Measurements from ENCODE around the gene ZNF880.

ZNF880 gene

DNA sequence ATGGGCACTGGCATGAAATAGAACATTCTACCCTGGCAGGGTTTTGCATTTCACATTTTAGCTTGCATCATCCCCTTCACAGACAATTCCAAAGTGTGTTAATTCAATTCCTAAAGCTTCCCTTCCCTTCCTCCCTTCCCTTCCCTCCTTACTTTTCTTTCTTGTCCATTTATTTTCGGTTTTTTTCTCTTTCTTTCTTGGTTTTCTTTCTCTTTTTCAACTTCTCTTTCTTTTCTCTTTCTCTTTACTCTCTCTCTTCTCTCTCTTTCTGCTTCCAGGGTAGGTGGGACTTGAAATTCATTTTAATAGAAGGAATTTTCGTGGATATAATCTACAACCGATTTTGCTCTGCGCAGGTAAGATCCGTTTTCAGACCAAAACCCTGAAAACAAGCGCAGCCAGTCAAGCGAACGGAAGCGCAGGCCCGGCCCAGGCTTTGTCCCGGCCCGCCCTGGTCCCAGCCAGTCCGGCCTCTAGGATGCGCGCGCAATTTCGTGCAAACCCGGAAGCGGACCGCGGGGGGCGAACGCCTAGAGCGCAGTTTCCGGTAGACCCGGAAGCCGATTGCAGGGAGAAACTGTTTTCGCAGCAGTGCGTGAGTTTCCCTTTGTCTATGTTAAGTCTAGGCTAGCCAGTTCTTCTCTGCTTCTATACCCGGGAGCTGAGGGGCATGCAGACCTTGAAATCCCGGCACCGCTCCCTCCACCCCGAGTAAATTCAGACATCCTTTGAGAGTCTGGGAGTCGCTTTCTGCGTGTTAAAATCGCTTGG is 27.8 kb downstream of the ZNF880 start, which contains the start of gene ZNF528 (continued):
- TF ChIP-seq, protein P1, sequence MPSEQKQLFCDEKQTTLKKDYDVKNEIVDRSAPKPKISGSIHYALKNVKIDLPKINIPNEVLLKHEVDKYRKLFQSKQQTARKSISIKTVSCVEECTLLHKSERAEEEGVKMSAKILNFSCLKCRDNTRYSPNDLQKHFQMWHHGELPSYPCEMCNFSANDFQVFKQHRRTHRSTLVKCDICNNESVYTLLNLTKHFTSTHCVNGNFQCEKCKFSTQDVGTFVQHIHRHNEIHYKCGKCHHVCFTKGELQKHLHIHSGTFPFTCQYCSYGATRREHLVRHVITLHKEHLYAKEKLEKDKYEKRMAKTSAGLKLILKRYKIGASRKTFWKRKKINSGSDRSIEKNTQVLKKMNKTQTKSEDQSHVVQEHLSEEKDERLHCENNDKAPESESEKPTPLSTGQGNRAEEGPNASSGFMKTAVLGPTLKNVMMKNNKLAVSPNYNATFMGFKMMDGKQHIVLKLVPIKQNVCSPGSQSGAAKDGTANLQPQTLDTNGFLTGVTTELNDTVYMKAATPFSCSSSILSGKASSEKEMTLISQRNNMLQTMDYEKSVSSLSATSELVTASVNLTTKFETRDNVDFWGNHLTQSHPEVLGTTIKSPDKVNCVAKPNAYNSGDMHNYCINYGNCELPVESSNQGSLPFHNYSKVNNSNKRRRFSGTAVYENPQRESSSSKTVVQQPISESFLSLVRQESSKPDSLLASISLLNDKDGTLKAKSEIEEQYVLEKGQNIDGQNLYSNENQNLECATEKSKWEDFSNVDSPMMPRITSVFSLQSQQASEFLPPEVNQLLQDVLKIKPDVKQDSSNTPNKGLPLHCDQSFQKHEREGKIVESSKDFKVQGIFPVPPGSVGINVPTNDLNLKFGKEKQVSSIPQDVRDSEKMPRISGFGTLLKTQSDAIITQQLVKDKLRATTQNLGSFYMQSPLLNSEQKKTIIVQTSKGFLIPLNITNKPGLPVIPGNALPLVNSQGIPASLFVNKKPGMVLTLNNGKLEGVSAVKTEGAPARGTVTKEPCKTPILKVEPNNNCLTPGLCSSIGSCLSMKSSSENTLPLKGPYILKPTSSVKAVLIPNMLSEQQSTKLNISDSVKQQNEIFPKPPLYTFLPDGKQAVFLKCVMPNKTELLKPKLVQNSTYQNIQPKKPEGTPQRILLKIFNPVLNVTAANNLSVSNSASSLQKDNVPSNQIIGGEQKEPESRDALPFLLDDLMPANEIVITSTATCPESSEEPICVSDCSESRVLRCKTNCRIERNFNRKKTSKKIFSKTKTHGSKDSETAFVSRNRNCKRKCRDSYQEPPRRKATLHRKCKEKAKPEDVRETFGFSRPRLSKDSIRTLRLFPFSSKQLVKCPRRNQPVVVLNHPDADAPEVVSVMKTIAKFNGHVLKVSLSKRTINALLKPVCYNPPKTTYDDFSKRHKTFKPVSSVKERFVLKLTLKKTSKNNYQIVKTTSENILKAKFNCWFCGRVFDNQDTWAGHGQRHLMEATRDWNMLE (tag by site-specific recombination; conservative IDR thresholded peaks at IDR 0.05; ENCODE audit: low read depth): peak; percentile 98
- TF ChIP-seq, protein P2, sequence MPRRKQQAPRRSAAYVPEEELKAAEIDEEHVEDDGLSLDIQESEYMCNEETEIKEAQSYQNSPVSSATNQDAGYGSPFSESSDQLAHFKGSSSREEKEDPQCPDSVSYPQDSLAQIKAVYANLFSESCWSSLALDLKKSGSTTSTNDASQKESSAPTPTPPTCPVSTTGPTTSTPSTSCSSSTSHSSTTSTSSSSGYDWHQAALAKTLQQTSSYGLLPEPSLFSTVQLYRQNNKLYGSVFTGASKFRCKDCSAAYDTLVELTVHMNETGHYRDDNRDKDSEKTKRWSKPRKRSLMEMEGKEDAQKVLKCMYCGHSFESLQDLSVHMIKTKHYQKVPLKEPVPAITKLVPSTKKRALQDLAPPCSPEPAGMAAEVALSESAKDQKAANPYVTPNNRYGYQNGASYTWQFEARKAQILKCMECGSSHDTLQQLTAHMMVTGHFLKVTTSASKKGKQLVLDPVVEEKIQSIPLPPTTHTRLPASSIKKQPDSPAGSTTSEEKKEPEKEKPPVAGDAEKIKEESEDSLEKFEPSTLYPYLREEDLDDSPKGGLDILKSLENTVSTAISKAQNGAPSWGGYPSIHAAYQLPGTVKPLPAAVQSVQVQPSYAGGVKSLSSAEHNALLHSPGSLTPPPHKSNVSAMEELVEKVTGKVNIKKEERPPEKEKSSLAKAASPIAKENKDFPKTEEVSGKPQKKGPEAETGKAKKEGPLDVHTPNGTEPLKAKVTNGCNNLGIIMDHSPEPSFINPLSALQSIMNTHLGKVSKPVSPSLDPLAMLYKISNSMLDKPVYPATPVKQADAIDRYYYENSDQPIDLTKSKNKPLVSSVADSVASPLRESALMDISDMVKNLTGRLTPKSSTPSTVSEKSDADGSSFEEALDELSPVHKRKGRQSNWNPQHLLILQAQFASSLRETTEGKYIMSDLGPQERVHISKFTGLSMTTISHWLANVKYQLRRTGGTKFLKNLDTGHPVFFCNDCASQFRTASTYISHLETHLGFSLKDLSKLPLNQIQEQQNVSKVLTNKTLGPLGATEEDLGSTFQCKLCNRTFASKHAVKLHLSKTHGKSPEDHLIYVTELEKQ (tag by site-specific recombination; IDR thresholded peaks at IDR 0.05; ENCODE audit: borderline replicate concordance): no peak
- peak; percentile 67 for TF ChIP-seq ZNF366 (tag by site-specific recombination; conservative IDR thresholded peaks at IDR 0.05)
- TF ChIP-seq ZNF133 (tag by site-specific recombination; IDR thresholded peaks at IDR 0.05): no peak
- no peak for TF ChIP-seq ZNF311 (tag by site-specific recombination; IDR thresholded peaks at IDR 0.05; ENCODE audit: borderline replicate concordance)
- 0 out of 2 replicates have a peak, but pooled peaks have one; percentile 17 for TF ChIP-seq ZNF660 (tag by site-specific recombination; IDR thresholded peaks at IDR 0.05)
- TF ChIP-seq GLIS1 (tag by site-specific recombination; IDR thresholded peaks at IDR 0.05): peak; percentile 68; the same call in 1 of the 2 replicates
- TF ChIP-seq MEIS1 (CRISPR knock-in tag; IDR thresholded peaks at IDR 0.05; ENCODE audit: borderline replicate concordance): no peak
- no peak for TF ChIP-seq ZSCAN30 (tag by site-specific recombination; IDR thresholded peaks at IDR 0.05)
- peak; percentile 38; the same call in 1 of the 2 replicates for TF ChIP-seq GLIS2 (tag by site-specific recombination; IDR thresholded peaks at IDR 0.05)
- TF ChIP-seq KLF8 (tag by site-specific recombination; IDR thresholded peaks at IDR 0.05): peak; percentile 22; the same call in 1 of the 2 replicates
- TF ChIP-seq SP3 (tag by site-specific recombination; IDR thresholded peaks at IDR 0.05): peak; percentile 23; the same call in 1 of the 2 replicates
- no peak for TF ChIP-seq ZNF701 (tag by site-specific recombination; IDR thresholded peaks at IDR 0.05)
- no peak for TF ChIP-seq ZNF792 (tag by site-specific recombination; IDR thresholded peaks at IDR 0.05)
- TF ChIP-seq ZBTB21 (tag by site-specific recombination; IDR thresholded peaks at IDR 0.05): 0 out of 2 replicates have a peak, but pooled peaks have one; percentile 25
- TF ChIP-seq, protein P3, sequence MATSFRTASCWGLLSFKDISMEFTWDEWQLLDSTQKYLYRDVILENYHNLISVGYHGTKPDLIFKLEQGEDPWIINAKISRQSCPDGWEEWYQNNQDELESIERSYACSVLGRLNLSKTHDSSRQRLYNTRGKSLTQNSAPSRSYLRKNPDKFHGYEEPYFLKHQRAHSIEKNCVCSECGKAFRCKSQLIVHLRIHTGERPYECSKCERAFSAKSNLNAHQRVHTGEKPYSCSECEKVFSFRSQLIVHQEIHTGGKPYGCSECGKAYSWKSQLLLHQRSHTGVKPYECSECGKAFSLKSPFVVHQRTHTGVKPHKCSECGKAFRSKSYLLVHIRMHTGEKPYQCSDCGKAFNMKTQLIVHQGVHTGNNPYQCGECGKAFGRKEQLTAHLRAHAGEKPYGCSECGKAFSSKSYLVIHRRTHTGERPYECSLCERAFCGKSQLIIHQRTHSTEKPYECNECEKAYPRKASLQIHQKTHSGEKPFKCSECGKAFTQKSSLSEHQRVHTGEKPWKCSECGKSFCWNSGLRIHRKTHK (tag by site-specific recombination; IDR thresholded peaks at IDR 0.05): no peak
- TF ChIP-seq ZNF184 (tag by site-specific recombination; IDR thresholded peaks at IDR 0.05): no peak
- no peak for TF ChIP-seq HOXC10 (CRISPR knock-in tag; IDR thresholded peaks at IDR 0.05)
- TF ChIP-seq ZNF521 (tag by site-specific recombination; IDR thresholded peaks at IDR 0.05): no peak
- TF ChIP-seq, protein P4, sequence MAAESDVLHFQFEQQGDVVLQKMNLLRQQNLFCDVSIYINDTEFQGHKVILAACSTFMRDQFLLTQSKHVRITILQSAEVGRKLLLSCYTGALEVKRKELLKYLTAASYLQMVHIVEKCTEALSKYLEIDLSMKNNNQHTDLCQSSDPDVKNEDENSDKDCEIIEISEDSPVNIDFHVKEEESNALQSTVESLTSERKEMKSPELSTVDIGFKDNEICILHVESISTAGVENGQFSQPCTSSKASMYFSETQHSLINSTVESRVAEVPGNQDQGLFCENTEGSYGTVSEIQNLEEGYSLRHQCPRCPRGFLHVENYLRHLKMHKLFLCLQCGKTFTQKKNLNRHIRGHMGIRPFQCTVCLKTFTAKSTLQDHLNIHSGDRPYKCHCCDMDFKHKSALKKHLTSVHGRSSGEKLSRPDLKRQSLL (tag by site-specific recombination; IDR thresholded peaks at IDR 0.05): no peak
- TF ChIP-seq, protein P5, sequence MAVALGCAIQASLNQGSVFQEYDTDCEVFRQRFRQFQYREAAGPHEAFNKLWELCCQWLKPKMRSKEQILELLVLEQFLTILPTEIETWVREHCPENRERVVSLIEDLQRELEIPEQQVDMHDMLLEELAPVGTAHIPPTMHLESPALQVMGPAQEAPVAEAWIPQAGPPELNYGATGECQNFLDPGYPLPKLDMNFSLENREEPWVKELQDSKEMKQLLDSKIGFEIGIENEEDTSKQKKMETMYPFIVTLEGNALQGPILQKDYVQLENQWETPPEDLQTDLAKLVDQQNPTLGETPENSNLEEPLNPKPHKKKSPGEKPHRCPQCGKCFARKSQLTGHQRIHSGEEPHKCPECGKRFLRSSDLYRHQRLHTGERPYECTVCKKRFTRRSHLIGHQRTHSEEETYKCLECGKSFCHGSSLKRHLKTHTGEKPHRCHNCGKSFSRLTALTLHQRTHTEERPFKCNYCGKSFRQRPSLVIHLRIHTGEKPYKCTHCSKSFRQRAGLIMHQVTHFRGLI (tag by site-specific recombination; IDR thresholded peaks at IDR 0.05): 0 out of 2 replicates have a peak, but pooled peaks have one; percentile 15
- TF ChIP-seq, protein P6, sequence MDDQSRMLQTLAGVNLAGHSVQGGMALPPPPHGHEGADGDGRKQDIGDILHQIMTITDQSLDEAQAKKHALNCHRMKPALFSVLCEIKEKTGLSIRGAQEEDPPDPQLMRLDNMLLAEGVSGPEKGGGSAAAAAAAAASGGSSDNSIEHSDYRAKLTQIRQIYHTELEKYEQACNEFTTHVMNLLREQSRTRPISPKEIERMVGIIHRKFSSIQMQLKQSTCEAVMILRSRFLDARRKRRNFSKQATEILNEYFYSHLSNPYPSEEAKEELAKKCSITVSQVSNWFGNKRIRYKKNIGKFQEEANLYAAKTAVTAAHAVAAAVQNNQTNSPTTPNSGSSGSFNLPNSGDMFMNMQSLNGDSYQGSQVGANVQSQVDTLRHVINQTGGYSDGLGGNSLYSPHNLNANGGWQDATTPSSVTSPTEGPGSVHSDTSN (CRISPR knock-in tag; IDR thresholded peaks at IDR 0.05): no peak
- TF ChIP-seq ZBTB1 (tag by site-specific recombination; IDR thresholded peaks at IDR 0.05): no peak
- TF ChIP-seq ZNF624 (tag by site-specific recombination; IDR thresholded peaks at IDR 0.05): no peak
- no peak for TF ChIP-seq ZFHX2 (tag by site-specific recombination; conservative IDR thresholded peaks at IDR 0.05)

All from HEK293 (cell line).